GM10847 (cell line): ENCODE data around the gene UPF2.

Experiments
- POLR2A ChIP-seq: IDR thresholded peaks from 2 replicates; pipeline ENCODE4 v1.6.1; 2011; ENCODE audit not compliant: insufficient read length; ENCODE audit errors: extremely low read depth

The UPF2 gene

GRCh38 chr10:11934262-11934661 is 108.3 kb downstream of the UPF2 start:
- TF ChIP-seq POLR2A = no peak

DNA sequence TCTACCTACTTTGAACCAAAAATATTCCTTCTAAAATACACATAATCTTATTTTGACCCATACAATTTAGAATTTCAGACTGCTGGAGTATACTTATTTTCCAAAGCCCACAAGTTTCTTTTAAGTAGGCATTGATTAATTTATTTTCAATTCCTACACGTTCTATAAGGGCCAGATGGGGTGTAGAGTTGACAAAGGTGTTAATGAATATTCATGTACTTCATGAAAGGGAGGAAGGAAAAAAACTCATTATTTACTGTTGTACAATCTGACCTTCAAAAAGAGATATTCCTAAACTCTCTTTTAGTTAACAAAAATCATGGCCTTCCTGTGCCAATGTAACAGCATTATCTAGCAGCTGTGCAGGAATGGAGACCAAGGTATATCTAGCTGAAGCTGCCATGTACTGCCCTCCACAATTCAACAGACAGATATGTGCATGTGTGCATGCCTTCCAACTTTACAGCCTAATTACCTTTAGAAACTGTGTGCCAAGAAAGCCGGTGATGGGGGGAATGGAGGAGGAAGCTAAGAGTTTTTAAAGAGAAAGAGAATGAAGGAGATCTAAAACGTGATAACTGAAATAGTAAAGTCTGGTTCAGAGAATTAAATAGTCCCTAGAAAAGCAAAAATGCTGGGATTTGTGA is 108.9 kb downstream of the UPF2 start:
- TF ChIP-seq POLR2A = no peak

- no peak for TF ChIP-seq POLR2A
Measured at GRCh38 chr10:11931038-11931437, 111.6 kb downstream of the UPF2 start.

DNA sequence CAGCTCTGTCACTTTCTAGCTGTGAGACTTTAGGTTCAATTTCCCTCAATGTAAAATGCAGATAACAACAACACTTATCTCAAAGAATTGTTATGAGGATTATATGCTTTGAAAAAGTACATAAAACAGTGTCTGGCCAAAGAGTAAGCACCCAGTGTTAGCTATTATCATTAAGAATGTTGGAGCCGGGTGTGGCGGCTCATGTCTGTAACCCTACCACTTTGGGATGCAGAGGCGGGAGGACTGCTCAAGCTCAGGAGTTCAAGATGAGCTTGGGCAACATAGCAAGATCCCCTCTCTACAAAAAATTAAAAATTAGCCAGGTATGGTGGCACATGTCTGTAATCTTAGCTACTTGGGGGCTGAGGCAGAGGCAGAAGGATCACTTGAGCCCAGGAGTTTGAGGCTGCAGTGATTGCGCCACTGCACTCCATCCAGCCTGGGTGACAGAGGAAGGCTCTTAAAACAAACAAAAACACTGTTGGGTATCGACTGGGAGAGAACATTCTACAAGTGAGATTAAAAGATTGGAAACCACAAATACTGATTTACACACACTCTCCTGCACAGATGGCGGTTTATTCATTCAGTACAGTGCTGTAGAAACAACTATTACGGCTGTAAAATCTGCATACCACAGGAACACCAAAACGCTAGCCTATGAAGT is 112.2 kb downstream of the UPF2 start:
- no peak for TF ChIP-seq POLR2A

DNA sequence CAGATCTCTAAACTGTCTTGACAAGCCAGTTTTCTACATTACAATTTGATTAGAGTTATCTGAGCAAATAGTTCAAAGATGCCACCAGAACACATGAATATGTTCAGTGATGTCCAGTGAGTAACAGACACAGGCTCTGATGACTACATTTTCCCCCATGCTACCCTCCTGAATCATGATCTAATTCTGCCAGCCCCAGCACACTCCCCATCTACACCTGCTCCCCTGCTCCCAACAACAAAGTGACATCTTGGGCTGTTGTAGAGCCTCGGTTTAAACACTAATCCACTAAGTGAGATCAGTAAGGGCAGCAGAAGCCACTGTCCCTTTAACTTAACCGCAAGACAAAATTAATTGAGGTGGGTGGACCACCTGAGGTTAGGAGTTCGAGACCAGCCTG is 114.9 kb downstream of the UPF2 start:
- TF ChIP-seq POLR2A = no peak

DNA sequence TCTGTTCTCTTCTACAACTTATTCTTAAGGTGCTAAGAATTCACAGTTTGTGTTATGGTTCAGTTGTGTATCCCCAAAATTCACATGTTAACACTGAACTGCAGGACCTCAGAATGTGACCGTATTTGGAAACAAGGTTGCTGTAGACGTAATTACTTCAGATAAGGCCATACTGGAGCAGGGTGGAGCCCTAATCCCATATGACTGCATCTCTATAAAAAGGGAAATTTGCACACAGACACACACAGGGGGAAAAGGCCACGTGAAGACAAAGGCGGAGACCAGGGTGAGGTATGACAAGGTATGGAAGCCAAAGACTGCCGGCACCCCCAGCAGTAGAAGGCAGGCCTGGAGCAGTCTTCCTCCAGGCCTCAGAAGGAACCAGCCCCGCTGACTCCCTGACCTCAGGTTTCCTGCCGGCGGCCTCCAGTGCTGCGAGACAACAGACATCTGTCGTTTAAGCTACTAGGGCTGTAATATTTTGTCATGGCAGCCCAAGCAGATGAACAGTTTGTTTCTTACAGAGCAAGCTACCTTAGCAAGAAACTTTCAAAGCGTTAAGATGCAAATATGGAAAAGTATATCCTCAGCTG is 120.7 kb downstream of the UPF2 start:
- TF ChIP-seq POLR2A = no peak

DNA sequence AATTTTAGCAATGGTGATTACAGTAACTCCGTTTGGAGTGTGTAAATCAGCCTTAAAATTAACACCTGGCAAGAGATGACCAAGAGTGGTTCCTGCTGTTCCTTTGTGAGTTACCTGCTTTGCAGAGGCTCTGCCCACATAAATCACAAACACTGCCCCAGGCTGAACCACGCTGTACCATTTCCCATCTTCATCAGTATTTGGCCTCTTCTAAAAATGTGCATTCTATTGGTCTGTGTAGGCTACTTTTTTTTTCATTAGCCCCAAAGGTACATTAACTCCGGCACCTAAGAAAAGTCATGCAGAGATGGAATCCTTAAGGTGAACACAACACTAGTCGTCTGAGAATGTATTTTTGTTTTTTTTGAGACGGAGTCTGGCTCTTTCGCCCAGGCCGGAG is 123.3 kb downstream of the UPF2 start:
- no peak for TF ChIP-seq POLR2A

DNA sequence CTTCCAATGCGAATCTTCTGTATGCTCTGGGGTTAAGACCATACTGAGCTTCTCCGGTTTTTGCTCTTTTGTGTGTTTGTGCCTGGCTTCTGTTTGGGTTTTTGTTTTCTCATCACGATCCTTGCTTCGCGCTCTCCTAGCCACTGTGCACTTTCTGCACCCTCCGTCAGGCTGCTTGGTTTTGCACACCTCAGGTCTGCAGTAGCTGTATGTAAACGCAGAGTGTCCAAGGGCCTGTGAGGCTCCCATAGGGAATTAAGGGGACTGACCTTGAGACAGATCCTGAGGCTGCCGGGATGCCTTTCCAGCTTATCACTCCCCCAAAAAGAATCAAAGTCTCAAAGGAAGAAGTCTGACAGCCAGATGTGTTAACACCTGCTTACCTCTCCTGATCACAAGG is 124.2 kb downstream of the UPF2 start:
- no peak for TF ChIP-seq POLR2A

GRCh38 chr10:11913079-11913641 is 129.4 kb downstream of the UPF2 start:
- no peak for TF ChIP-seq POLR2A

DNA sequence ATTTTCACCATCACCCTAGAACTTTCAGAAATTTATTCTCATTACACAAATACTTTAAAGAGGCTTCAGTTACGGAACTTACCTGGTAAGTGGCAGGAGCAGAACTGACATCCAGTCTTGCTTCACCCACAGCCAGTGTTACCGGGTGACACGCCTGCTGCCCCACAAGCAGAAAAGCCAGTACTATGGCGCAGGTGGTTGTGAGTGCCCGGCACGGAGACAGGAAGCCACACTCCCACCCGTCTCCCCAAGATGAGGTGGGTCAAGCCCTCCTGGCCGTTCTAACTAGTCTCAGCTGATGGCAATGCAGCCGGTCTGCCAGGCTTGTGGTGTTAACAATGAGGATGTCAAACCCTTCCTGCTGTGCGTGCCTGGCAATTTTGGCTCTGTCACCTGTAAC is 132.5 kb downstream of the UPF2 start:
- TF ChIP-seq POLR2A = no peak

DNA sequence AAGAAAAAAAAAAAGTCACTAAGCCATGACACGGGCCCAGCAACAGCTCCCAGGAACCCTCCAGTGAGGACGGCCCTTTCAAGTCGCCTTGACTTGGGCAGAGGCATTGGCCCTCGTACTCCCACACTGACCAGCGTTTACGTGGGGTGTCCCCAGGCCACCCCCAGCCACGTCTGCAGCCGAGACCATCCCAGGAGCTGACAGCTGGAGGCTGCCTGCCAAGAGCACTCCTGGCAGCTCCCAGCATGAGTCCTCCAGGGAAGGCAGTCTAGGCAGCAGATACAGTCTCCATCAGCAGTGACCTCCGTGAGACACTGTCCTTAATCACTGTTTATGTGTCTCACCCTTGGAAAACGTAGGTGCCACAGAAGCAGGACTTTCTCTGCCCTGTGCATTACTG is 133.0 kb downstream of the UPF2 start:
- no peak for TF ChIP-seq POLR2A

DNA sequence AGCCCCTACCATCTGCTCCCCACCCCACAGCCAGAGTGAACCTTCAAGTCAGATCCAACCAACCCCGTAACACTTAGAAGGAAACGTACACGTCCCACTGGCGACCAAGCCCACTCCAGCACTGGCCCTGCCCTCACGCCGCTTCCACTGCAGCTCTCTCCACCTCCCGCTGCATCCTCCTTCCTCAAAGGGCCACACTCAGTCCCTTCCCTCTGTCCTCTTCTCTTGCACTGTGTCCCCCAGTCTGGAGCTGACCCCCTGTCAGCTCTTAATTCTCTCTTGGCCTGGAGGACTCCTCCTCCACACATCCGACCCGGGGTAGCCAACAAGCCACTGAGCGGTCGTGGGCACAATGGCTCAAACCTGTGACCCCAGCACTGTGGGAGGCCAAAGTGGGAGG is 133.6 kb downstream of the UPF2 start:
- no peak for TF ChIP-seq POLR2A

- TF ChIP-seq POLR2A = no peak
Measured at GRCh38 chr10:11908536-11908935, 134.1 kb downstream of the UPF2 start.

DNA sequence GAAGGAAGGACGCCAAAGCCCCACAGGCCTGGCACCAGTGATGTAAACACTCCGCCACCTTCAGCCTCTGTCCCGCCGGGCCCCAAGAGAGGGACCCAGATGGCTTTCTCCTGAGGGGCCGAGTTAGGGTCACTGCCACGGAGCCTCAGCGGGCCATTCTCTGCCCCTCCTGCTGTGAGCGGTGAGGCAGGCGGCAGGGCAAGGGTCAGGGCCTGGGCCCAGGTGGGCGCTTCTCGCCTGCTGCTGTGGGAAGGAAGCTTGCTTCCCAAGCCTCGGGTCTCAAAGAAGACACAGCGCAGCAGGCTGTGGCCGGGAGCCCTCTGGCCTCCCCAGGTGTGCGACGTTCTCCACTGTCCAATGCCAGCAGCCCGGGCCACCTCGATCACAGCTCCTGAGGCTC is 134.7 kb downstream of the UPF2 start:
- TF ChIP-seq POLR2A = no peak

DNA sequence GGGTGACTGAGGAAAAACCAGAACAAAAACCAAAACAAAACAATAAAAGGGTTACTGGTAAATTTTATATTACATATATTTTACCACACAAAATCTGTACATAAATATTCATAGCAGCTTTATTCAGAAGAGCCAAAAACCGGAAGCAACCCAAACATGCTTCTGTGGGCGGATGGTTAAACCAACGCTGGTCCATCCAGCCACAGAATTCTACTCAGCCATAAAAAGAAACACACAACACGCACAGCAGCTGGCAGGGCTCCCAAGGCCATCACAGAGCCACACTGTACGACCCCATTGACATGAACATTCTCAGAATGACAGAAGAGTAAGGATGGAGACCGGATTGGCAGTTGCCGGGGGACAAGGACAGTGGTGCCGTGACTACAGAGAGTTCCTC is 135.9 kb downstream of the UPF2 start:
- no peak for TF ChIP-seq POLR2A

DNA sequence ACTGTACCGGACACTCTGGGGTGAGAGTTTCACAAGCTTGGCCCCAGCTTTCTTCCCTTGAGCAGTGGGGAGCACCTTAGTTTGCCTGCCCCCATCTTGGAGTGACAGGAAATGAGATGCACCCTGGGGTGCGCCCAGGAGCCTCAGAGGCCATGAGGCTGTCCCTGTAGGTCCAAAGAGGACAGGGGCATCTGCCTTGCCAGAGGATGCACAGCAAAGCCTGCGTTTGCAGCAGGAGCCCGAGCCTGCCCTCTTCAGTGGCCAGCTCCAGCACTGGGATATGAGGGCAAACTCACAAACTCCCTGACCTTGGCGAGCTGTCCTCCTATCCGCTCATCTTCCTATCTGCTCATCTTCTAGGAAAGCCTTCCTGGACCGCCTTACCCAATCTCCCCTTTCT is 140.0 kb downstream of the UPF2 start:
- no peak for TF ChIP-seq POLR2A
